ENCODE data around the gene CSNK1G1.
A peak's percentile ranks its signal among the peaks of the same experiment; 100 is the strongest.
"Not testable (repeated sequence)": the region's sequence is repeated elsewhere in the genome, so short reads cannot be mapped to it uniquely, and the experiment has no call there.

Gene CSNK1G1

GRCh38 chr15:64333986-64334929 is 21.7 kb downstream of the CSNK1G1 start:
- Mint-ChIP-seq H3K9me3 (no peaks in the 10 kb centered on the region), H3K36me3 (peaks cover 13% of the 10 kb centered on the region), H3K27ac (peak overlapping the region; percentile 49), H3K4me3 (no peak overlapping the region), H3K4me1 (peaks cover 19% of the 10 kb centered on the region)
- DNase-seq (ENCODE audit: low spot score in 2 of 2) (no peak), ATAC-seq (no peak)

GRCh38 chr15:64333516-64333915 is 22.5 kb downstream of the CSNK1G1 start:
- Mint-ChIP-seq H3K4me1 (peaks cover 19% of the 10 kb centered on the region), H3K27ac (peak overlapping the region; percentile 49), H3K4me3 (no peak overlapping the region), H3K36me3 (peaks cover 10% of the 10 kb centered on the region), H3K9me3 (no peaks in the 10 kb centered on the region)
- ATAC-seq (no peak), DNase-seq (ENCODE audit: low spot score in 2 of 2) (no peak)

GRCh38 chr15:64331668-64332067 is 24.3 kb downstream of the CSNK1G1 start:
- not testable (repeated sequence) for H3K27ac Mint-ChIP-seq; ATAC-seq; DNase-seq (ENCODE audit: low spot score in 2 of 2); H3K9me3 Mint-ChIP-seq; H3K36me3 Mint-ChIP-seq; H3K4me3 Mint-ChIP-seq
- H3K4me1 Mint-ChIP-seq: peaks cover 19% of the 10 kb centered on the region

- not testable (repeated sequence) for H3K9me3 Mint-ChIP-seq; H3K36me3 Mint-ChIP-seq; ATAC-seq; DNase-seq (ENCODE audit: low spot score in 2 of 2); H3K27ac Mint-ChIP-seq; H3K4me3 Mint-ChIP-seq
- peaks cover 11% of the 10 kb centered on the region for H3K4me1 Mint-ChIP-seq
These were observed 29.0 kb downstream of the CSNK1G1 start for GRCh38 chr15:64326975-64327374.

- ATAC-seq; DNase-seq (ENCODE audit: low spot score in 2 of 2); H3K27ac Mint-ChIP-seq; H3K4me3 Mint-ChIP-seq; H3K36me3 Mint-ChIP-seq; H3K9me3 Mint-ChIP-seq: not testable (repeated sequence)
- H3K4me1 Mint-ChIP-seq: peaks cover 11% of the 10 kb centered on the region
These were observed 29.5 kb downstream of the CSNK1G1 start for GRCh38 chr15:64326458-64326857.

- Mint-ChIP-seq H3K36me3 (no peaks in the 10 kb centered on the region), H3K9me3 (no peaks in the 10 kb centered on the region), H3K4me1 (peaks cover 11% of the 10 kb centered on the region), H3K27ac (no peak overlapping the region), H3K4me3 (no peak overlapping the region)
- ATAC-seq (no peak), DNase-seq (ENCODE audit: low spot score in 2 of 2) (no peak)
These were observed 31.7 kb downstream of the CSNK1G1 start for GRCh38 chr15:64324165-64324877.

GRCh38 chr15:64315216-64315615 is 40.8 kb downstream of the CSNK1G1 start:
- H3K4me1 Mint-ChIP-seq: peaks cover 20% of the 10 kb centered on the region
- DNase-seq (ENCODE audit: low spot score in 2 of 2) (no peak), ATAC-seq (no peak)
- peak overlapping the region; percentile 33 for H3K27ac Mint-ChIP-seq
- no peaks in the 10 kb centered on the region for H3K36me3 Mint-ChIP-seq
- no peak overlapping the region for H3K4me3 Mint-ChIP-seq
- H3K9me3 Mint-ChIP-seq: no peaks in the 10 kb centered on the region

GRCh38 chr15:64314456-64314855 is 41.5 kb downstream of the CSNK1G1 start:
- H3K27ac Mint-ChIP-seq: no peak overlapping the region
- no peaks in the 10 kb centered on the region for H3K36me3 Mint-ChIP-seq
- H3K4me3 Mint-ChIP-seq: no peak overlapping the region
- H3K9me3 Mint-ChIP-seq: no peaks in the 10 kb centered on the region
- peaks cover 21% of the 10 kb centered on the region for H3K4me1 Mint-ChIP-seq
- ATAC-seq (no peak), DNase-seq (ENCODE audit: low spot score in 2 of 2) (no peak)

GRCh38 chr15:64311566-64311965 is 44.4 kb downstream of the CSNK1G1 start:
- ATAC-seq: no peak

GRCh38 chr15:64310036-64310435 is 45.9 kb downstream of the CSNK1G1 start:
- DNase-seq (ENCODE audit: low spot score in 2 of 2) (no peak), ATAC-seq (no peak)
- peaks cover 19% of the 10 kb centered on the region for H3K4me1 Mint-ChIP-seq
- H3K27ac Mint-ChIP-seq: no peak overlapping the region
- no peaks in the 10 kb centered on the region for H3K9me3 Mint-ChIP-seq
- no peak overlapping the region for H3K4me3 Mint-ChIP-seq
- no peaks in the 10 kb centered on the region for H3K36me3 Mint-ChIP-seq

More at GRCh38 chr15:64311566-64311965, 44.4 kb downstream of the CSNK1G1 start:
- no peaks in the 10 kb centered on the region for H3K9me3 Mint-ChIP-seq
- no peak for DNase-seq (ENCODE audit: low spot score in 2 of 2)
- H3K4me1 Mint-ChIP-seq: peaks cover 28% of the 10 kb centered on the region
- no peak overlapping the region for H3K27ac Mint-ChIP-seq
- no peak overlapping the region for H3K4me3 Mint-ChIP-seq
- no peaks in the 10 kb centered on the region for H3K36me3 Mint-ChIP-seq

GRCh38 chr15:64305261-64305660 is 50.7 kb downstream of the CSNK1G1 start:
- ATAC-seq (no peak), DNase-seq (ENCODE audit: low spot score in 2 of 2) (no peak)
- Mint-ChIP-seq H3K4me3 (no peak overlapping the region), H3K36me3 (peaks cover 15% of the 10 kb centered on the region), H3K27ac (no peak overlapping the region), H3K9me3 (no peaks in the 10 kb centered on the region), H3K4me1 (peaks cover 8% of the 10 kb centered on the region)

GRCh38 chr15:64289550-64289949 is 66.4 kb downstream of the CSNK1G1 start:
- no peak overlapping the region for H3K4me3 Mint-ChIP-seq
- H3K4me1 Mint-ChIP-seq: peaks cover 21% of the 10 kb centered on the region
- H3K27ac Mint-ChIP-seq: no peak overlapping the region
- no peak for DNase-seq (ENCODE audit: low spot score in 2 of 2)
- H3K36me3 Mint-ChIP-seq: no peaks in the 10 kb centered on the region
- H3K9me3 Mint-ChIP-seq: no peaks in the 10 kb centered on the region
- ATAC-seq: no peak

GRCh38 chr15:64288999-64289398 is 67.0 kb downstream of the CSNK1G1 start:
- no peak overlapping the region for H3K4me3 Mint-ChIP-seq
- no peaks in the 10 kb centered on the region for H3K36me3 Mint-ChIP-seq
- DNase-seq (ENCODE audit: low spot score in 2 of 2): no peak
- peaks cover 21% of the 10 kb centered on the region for H3K4me1 Mint-ChIP-seq
- H3K27ac Mint-ChIP-seq: no peak overlapping the region
- H3K9me3 Mint-ChIP-seq: no peaks in the 10 kb centered on the region
- no peak for ATAC-seq

- Mint-ChIP-seq H3K4me1 (peaks cover 20% of the 10 kb centered on the region), H3K27ac (no peak overlapping the region), H3K36me3 (no peaks in the 10 kb centered on the region), H3K9me3 (no peaks in the 10 kb centered on the region), H3K4me3 (no peak overlapping the region)
- DNase-seq (ENCODE audit: low spot score in 2 of 2) (no peak), ATAC-seq (no peak)
These were observed 67.4 kb downstream of the CSNK1G1 start for GRCh38 chr15:64288577-64288976.

GRCh38 chr15:64287953-64288352 is 68.0 kb downstream of the CSNK1G1 start:
- Mint-ChIP-seq H3K4me3 (no peak overlapping the region), H3K36me3 (no peaks in the 10 kb centered on the region), H3K9me3 (no peaks in the 10 kb centered on the region), H3K27ac (no peak overlapping the region), H3K4me1 (peaks cover 14% of the 10 kb centered on the region)
- ATAC-seq (no peak), DNase-seq (ENCODE audit: low spot score in 2 of 2) (no peak)

- ATAC-seq (no peak), DNase-seq (ENCODE audit: low spot score in 2 of 2) (no peak)
- Mint-ChIP-seq H3K4me3 (no peak overlapping the region), H3K27ac (no peak overlapping the region), H3K36me3 (no peaks in the 10 kb centered on the region), H3K9me3 (no peaks in the 10 kb centered on the region), H3K4me1 (peaks cover 13% of the 10 kb centered on the region)
These were observed 69.5 kb downstream of the CSNK1G1 start for GRCh38 chr15:64286473-64286872.

Data from stimulated activated effector memory CD8-positive, alpha-beta T cell treated with anti-CD3 and anti-CD28 coated beads, Interleukin-12 subunit alpha, Interleukin-12 subunit beta, amount 100 ng/mL, for 72 hours (primary cell).